Activated CD4-positive, CD25-positive, alpha-beta regulatory T cell treated with anti-CD3 and anti-CD28 coated beads, Interleukin-2, amount 50 U/mL, for 16 hours (primary cell): ENCODE results near the gene ACYP1.

Source experiments
- DNase-seq: peaks from one replicate; pipeline ENCODE4 v3.0.0-alpha.2; 2020; ENCODE audit warnings: low read depth, low spot score

Gene ACYP1

GRCh38 chr14:75040959-75041358, 22.9 kb downstream of the ACYP1 start:
- no peak for DNase-seq

GRCh38 chr14:75040507-75040906, 23.3 kb downstream of the ACYP1 start:
- no peak for DNase-seq

GRCh38 chr14:75032939-75033338, 30.9 kb downstream of the ACYP1 start:
- DNase-seq: no peak

GRCh38 chr14:75030147-75030546, 33.7 kb downstream of the ACYP1 start:
- DNase-seq: no peak

GRCh38 chr14:75025876-75026275, 37.9 kb downstream of the ACYP1 start:
- no peak for DNase-seq

- DNase-seq: no peak
Observed at GRCh38 chr14:75025082-75025481, 38.7 kb downstream of the ACYP1 start.

GRCh38 chr14:75023108-75023507, 40.7 kb downstream of the ACYP1 start:
- no peak for DNase-seq

- no peak for DNase-seq
Observed at GRCh38 chr14:75022655-75023054, 41.2 kb downstream of the ACYP1 start.

- DNase-seq: no peak
Observed at GRCh38 chr14:75018694-75019093, 45.1 kb downstream of the ACYP1 start.

GRCh38 chr14:75016815-75017214, 47.0 kb downstream of the ACYP1 start:
- no peak for DNase-seq

- DNase-seq: no peak
Observed at GRCh38 chr14:75015496-75015895, 48.3 kb downstream of the ACYP1 start.

GRCh38 chr14:75013290-75013689, 50.5 kb downstream of the ACYP1 start:
- no peak for DNase-seq

GRCh38 chr14:75011356-75011994, 52.3 kb downstream of the ACYP1 start:
- no peak for DNase-seq

GRCh38 chr14:75010472-75011093, 53.2 kb downstream of the ACYP1 start:
- no peak for DNase-seq

- no peak for DNase-seq
Observed at GRCh38 chr14:75009176-75009575, 54.6 kb downstream of the ACYP1 start.

- DNase-seq: no peak
Observed at GRCh38 chr14:75005357-75005756, 58.5 kb downstream of the ACYP1 start.

- DNase-seq: no peak
Observed at GRCh38 chr14:75003250-75004027, 60.4 kb downstream of the ACYP1 start.
